Subcutaneous preadipocyte (primary cell): ENCODE data around the gene HNRNPH3. TPM values are rescaled to one million over a fixed set of nuclear protein-coding genes. Genes with fewer than 3 reads are reported as not detected.

Experiments used
- total RNA-seq: library from RNA; depleted of rRNA; stranded (reverse); fragments of >200 nt; gene quantifications from 2 replicates; pipeline ENCODE4 v1.2.3, GENCODE V29; 2012

The HNRNPH3 gene, protein sequence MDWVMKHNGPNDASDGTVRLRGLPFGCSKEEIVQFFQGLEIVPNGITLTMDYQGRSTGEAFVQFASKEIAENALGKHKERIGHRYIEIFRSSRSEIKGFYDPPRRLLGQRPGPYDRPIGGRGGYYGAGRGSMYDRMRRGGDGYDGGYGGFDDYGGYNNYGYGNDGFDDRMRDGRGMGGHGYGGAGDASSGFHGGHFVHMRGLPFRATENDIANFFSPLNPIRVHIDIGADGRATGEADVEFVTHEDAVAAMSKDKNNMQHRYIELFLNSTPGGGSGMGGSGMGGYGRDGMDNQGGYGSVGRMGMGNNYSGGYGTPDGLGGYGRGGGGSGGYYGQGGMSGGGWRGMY
- 11.8 and 15.4 TPM in 2 replicates for total RNA-seq

GRCh38 chr10:68331455-68332258 is at the start of gene HNRNPH3:
Gene HNRNPH3, plus strand, starts transcription at chr10:68332064. Its CDS starts 5,158 bp downstream, at chr10:68337222.

DNA sequence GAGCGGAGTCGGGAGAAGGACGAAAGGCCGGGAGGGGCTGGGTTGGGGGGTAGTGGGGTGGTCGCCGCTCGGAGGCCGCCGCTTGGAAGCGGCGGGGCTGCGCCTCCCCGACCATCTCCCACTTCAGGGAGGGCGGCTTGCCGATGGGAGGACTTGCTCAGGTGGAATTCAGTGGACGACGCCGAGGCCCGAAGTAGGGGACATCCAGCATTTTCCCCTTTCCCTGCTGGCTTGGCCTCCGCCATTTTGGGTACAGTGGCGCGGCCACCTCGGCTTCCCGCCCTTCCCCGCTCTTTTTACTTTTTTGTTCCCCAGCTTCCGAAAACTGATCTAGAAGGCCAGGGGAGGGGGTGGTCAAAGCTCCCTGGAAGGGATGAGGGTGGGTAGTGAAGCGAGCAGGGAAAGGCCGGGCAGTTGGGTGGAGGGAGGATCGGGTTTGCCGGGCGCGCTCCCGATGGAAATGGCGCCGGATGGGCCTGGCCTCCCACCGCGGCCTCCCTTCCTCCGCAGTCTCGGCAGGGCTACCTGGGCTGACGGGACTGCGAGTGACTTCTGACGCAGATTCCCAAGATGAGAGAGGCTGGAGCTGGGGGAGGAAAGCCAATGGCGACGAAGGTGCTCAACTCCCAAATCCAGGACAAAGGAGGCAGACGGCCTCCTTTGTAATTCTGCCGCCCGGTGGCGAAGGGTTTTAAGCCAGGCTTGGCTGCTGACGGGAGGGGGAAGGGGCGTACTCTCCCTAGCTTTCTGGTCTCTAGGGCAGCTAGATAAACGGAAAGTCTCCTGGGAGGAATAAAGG is 594 bp downstream of the HNRNPH3 start, which contains the start of gene PBLD:
Gene PBLD (minus strand): TSS at position 670 of the 799 bp plus-strand sequence. CDS start 26,084 bp downstream, outside the sequence.

Other genes starting within 250 kb of the HNRNPH3 start
- gene MYPN, start 222.6 kb upstream of the HNRNPH3 start, total RNA-seq: under 0.01 and 0.98 TPM in 2 replicates
- under 0.01 TPM in 1 of 2 replicates, not detected in the other for gene ATOH7, start 100.0 kb upstream of the HNRNPH3 start, total RNA-seq
- gene PBLD, start 864 bp downstream of the HNRNPH3 start, total RNA-seq: 2.2 and 2.9 TPM in 2 replicates
- gene RUFY2, start 75.2 kb downstream of the HNRNPH3 start, total RNA-seq: 23.1 and 27.0 TPM in 2 replicates
- 9.6 and 11.7 TPM in 2 replicates for gene DNA2, start 139.9 kb downstream of the HNRNPH3 start, total RNA-seq
- 12.5 and 19.7 TPM in 2 replicates for gene SLC25A16, start 195.5 kb downstream of the HNRNPH3 start, total RNA-seq
- gene TET1, start 228.3 kb downstream of the HNRNPH3 start, total RNA-seq: 4.4 and 4.5 TPM in 2 replicates